Uterus (tissue), 4 donors: ENCODE results near the gene GLIPR1. TPM values are rescaled to one million over a fixed set of nuclear protein-coding genes. Genes with fewer than 3 reads are reported as not detected.

ENCODE experiments used
- DNase-seq, 2 donors: peaks; one replicate each; pipeline ENCODE4 v3.0.0-alpha.2; 2019 to 2020
- H3K27ac ChIP-seq, 2 donors: fragments of 200-600 bp; sonication (generic); 1 replicate in 1 of 2; 2 replicates in 1 of 2; pipeline ENCODE4 v1.5.1; 2016 to 2018
- H3K27me3 ChIP-seq, 2 donors: fragments of 200-600 bp; sonication (generic); one replicate each; pipeline ENCODE4 v1.5.1; 2018 to 2019; ENCODE audit warnings: control low read depth in 1 of 2
- H3K36me3 ChIP-seq, 2 donors: fragments of 200-600 bp; sonication (generic); one replicate each; pipeline ENCODE4 v1.5.1; 2019; ENCODE audit warnings: control low read depth in 1 of 2
- H3K4me1 ChIP-seq, 2 donors: fragments of 200-600 bp; sonication (generic); one replicate each; pipeline ENCODE4 v1.5.1; 2018 to 2019; ENCODE audit warnings: control low read depth in 1 of 2
- H3K4me3 ChIP-seq, 2 donors: fragments of 200-600 bp; sonication (generic); 1 replicate in 1 of 2; 2 replicates in 1 of 2; pipeline ENCODE4 v1.5.1; 2018 to 2019; ENCODE audit warnings: mild to moderate bottlenecking in 1 of 2
- H3K9me3 ChIP-seq, 2 donors: fragments of 200-600 bp; sonication (generic); one replicate each; pipeline ENCODE4 v1.5.1; 2019; ENCODE audit warnings: control low read depth in 1 of 2
- CTCF ChIP-seq, 4 experiments: fragments of 200-600 bp in 2 of 4; fragments of 450-650 bp in 2 of 4; sonication (generic) in 2 of 4; IDR thresholded peaks; one replicate each; pipeline ENCODE4 v1.5.1; 2016 to 2019; ENCODE audit warnings: antibody characterized with exemption in 4 of 4, mild to moderate bottlenecking in 2 of 4, moderate library complexity in 1 of 4
- POLR2A ChIP-seq, 2 donors: fragments of 450-650 bp; IDR thresholded peaks; one replicate each; pipeline ENCODE4 v1.6.1; 2016; ENCODE audit warnings: antibody characterized with exemption in 2 of 2, mild to moderate bottlenecking in 1 of 2, moderate library complexity in 1 of 2
- intact Hi-C: fragments of 100-400 bp; cut with DNase I; formaldehyde crosslinking; loops from one replicate; pipeline ENCODE4 v1.15.1; 2023; ENCODE audit warnings: low total_unique reads
- total RNA-seq, 4 donors: library from RNA; depleted of rRNA in 3 of 4; stranded (reverse); fragments of >200 nt in 3 of 4; gene quantifications; one replicate each; pipeline versions ENCODE4 v1.1.0 to v1.2.4, GENCODE V29; 2014 to 2023
- donor health status: DM: yes; HTN: yes; CAD: no.

The GLIPR1 gene
- total RNA-seq, 4 donors from 2014 or later: 43.8 to 74.3 (median 49.6) TPM

GRCh38 chr12:75525263-75525662 lies 44.7 kb downstream of the GLIPR1 start:
- Histone ChIP-seq H3K9me3 (no peaks in the 10 kb centered on the region), H3K27me3 (no peaks in the 10 kb centered on the region), H3K4me1 (no peaks in the 10 kb centered on the region), H3K27ac (no peak overlapping the region), H3K36me3 (no peaks in the 10 kb centered on the region), H3K4me3 (no peak overlapping the region)
- TF ChIP-seq POLR2A (IDR thresholded peaks at IDR 0.05): no peak
- TF ChIP-seq CTCF (IDR thresholded peaks at IDR 0.05): no peak
- intact Hi-C loops: no loop called here
- DNase-seq: no peak

- no peak overlapping the region for H3K27ac ChIP-seq
- no peak overlapping the region for H3K4me3 ChIP-seq
- H3K9me3 ChIP-seq: no peaks in the 10 kb centered on the region
- intact Hi-C loops: no loop called here
- no peaks in the 10 kb centered on the region for H3K36me3 ChIP-seq
- H3K27me3 ChIP-seq: no peaks in the 10 kb centered on the region
- DNase-seq: no peak
- no peak for TF ChIP-seq POLR2A (IDR thresholded peaks at IDR 0.05)
- TF ChIP-seq CTCF (IDR thresholded peaks at IDR 0.05): peak; percentile 57 to 62 (median 58)
- H3K4me1 ChIP-seq: no peaks in the 10 kb centered on the region
Observed at GRCh38 chr12:75526655-75527511, 46.3 kb downstream of the GLIPR1 start.

GRCh38 chr12:75528272-75528671 lies 47.7 kb downstream of the GLIPR1 start:
- TF ChIP-seq CTCF (IDR thresholded peaks at IDR 0.05) (no peak), POLR2A (IDR thresholded peaks at IDR 0.05) (no peak)
- DNase-seq: no peak
- intact Hi-C loops: no loop called here
- no peak overlapping the region for H3K4me3 ChIP-seq
- no peak overlapping the region for H3K27ac ChIP-seq
- H3K9me3 ChIP-seq: no peaks in the 10 kb centered on the region
- no peaks in the 10 kb centered on the region for H3K27me3 ChIP-seq
- H3K36me3 ChIP-seq: no peaks in the 10 kb centered on the region
- no peaks in the 10 kb centered on the region for H3K4me1 ChIP-seq

GRCh38 chr12:75528692-75529091 lies 48.1 kb downstream of the GLIPR1 start:
- Histone ChIP-seq H3K27ac (no peak overlapping the region), H3K9me3 (no peaks in the 10 kb centered on the region), H3K4me1 (no peaks in the 10 kb centered on the region), H3K4me3 (no peak overlapping the region), H3K36me3 (no peaks in the 10 kb centered on the region), H3K27me3 (no peaks in the 10 kb centered on the region)
- intact Hi-C loops: no loop called here
- DNase-seq: no peak
- no peak for TF ChIP-seq CTCF (IDR thresholded peaks at IDR 0.05)
- no peak for TF ChIP-seq POLR2A (IDR thresholded peaks at IDR 0.05)

- no peaks in the 10 kb centered on the region for H3K36me3 ChIP-seq
- H3K4me1 ChIP-seq: no peaks in the 10 kb centered on the region
- intact Hi-C loops: no loop called here
- DNase-seq: no peak
- no peak for TF ChIP-seq CTCF (IDR thresholded peaks at IDR 0.05)
- H3K4me3 ChIP-seq: no peak overlapping the region
- H3K9me3 ChIP-seq: no peaks in the 10 kb centered on the region
- no peak overlapping the region for H3K27ac ChIP-seq
- H3K27me3 ChIP-seq: no peaks in the 10 kb centered on the region
Observed at GRCh38 chr12:75529316-75529715, 48.8 kb downstream of the GLIPR1 start.
